ENCODE results near the gene AQP12A.
"Not testable (repeated sequence)": the region's sequence is repeated elsewhere in the genome, so short reads cannot be mapped to it uniquely, and the experiment has no call there.

The AQP12A gene

GRCh38 chr2:240691631-240692420 is at the start of gene AQP12A:
AQP12A (plus strand) TSS chr2:240691866; CDS start chr2:240691914, 48 bp downstream.
- not testable (repeated sequence) for H3K4me3 ChIP-seq (ENCODE audit: control insufficient read depth, low read depth, low read length); DNase-seq (ENCODE audit: low read depth)

- DNase-seq (ENCODE audit: low read depth): no peak
- H3K4me3 ChIP-seq (ENCODE audit: control insufficient read depth, low read depth, low read length): no peak overlapping the region
- TF ChIP-seq CTCF (conservative IDR thresholded peaks at IDR 0.05; ENCODE audit: control insufficient read depth, insufficient read depth, low read depth, low read length): no peak
Measured at GRCh38 chr2:240642061-240642805, 49.4 kb upstream of the AQP12A start.

- no peak for DNase-seq (ENCODE audit: low read depth)
- H3K4me3 ChIP-seq (ENCODE audit: control insufficient read depth, low read depth, low read length): no peak overlapping the region
- no peak for TF ChIP-seq CTCF (conservative IDR thresholded peaks at IDR 0.05; ENCODE audit: control insufficient read depth, insufficient read depth, low read depth, low read length)
Measured at GRCh38 chr2:240642806-240643092, 48.9 kb upstream of the AQP12A start.

GRCh38 chr2:240643093-240643810 is 48.4 kb upstream of the AQP12A start:
- H3K4me3 ChIP-seq (ENCODE audit: control insufficient read depth, low read depth, low read length): no peak overlapping the region
- TF ChIP-seq CTCF (conservative IDR thresholded peaks at IDR 0.05; ENCODE audit: control insufficient read depth, insufficient read depth, low read depth, low read length): no peak
- no peak for DNase-seq (ENCODE audit: low read depth)

GRCh38 chr2:240643811-240644150 is 47.9 kb upstream of the AQP12A start:
- no peak for DNase-seq (ENCODE audit: low read depth)
- no peak overlapping the region for H3K4me3 ChIP-seq (ENCODE audit: control insufficient read depth, low read depth, low read length)
- no peak for TF ChIP-seq CTCF (conservative IDR thresholded peaks at IDR 0.05; ENCODE audit: control insufficient read depth, insufficient read depth, low read depth, low read length)

GRCh38 chr2:240644171-240644651 is 47.5 kb upstream of the AQP12A start:
- TF ChIP-seq CTCF (conservative IDR thresholded peaks at IDR 0.05; ENCODE audit: control insufficient read depth, insufficient read depth, low read depth, low read length): no peak
- no peak for DNase-seq (ENCODE audit: low read depth)
- H3K4me3 ChIP-seq (ENCODE audit: control insufficient read depth, low read depth, low read length): no peak overlapping the region

- no peak for DNase-seq (ENCODE audit: low read depth)
- no peak for TF ChIP-seq CTCF (conservative IDR thresholded peaks at IDR 0.05; ENCODE audit: control insufficient read depth, insufficient read depth, low read depth, low read length)
- no peak overlapping the region for H3K4me3 ChIP-seq (ENCODE audit: control insufficient read depth, low read depth, low read length)
Measured at GRCh38 chr2:240644859-240645301, 46.8 kb upstream of the AQP12A start.

Measured in fibroblast of mammary gland (primary cell).